Omental fat pad (tissue), 4 donors: Measurements from ENCODE around the gene ALKBH1. TPM values are rescaled to one million over a fixed set of nuclear protein-coding genes. Genes with fewer than 3 reads are reported as not detected.

Experiments
- ATAC-seq: fragments of 150-250 bp; one replicate; pipeline ENCODE4 v1.9.1; 2016; ENCODE audit warnings: mild to moderate bottlenecking, moderate library complexity; ENCODE audit not compliant: low FRiP score
- DNase-seq: peaks from one replicate; pipeline ENCODE4 v3.0.0-alpha.2; 2019; ENCODE audit warnings: low spot score
- CTCF ChIP-seq, 3 donors: fragments of 450-650 bp; IDR thresholded peaks; one replicate each; pipeline ENCODE4 v1.5.1; 2016 to 2017; ENCODE audit warnings: antibody characterized with exemption in 3 of 3, mild to moderate bottlenecking in 3 of 3, moderate library complexity in 2 of 3
- total RNA-seq, 4 donors: library from RNA; depleted of rRNA; stranded (reverse); fragments of >200 nt; gene quantifications; one replicate each; pipeline ENCODE4 v1.1.0, GENCODE V29; 2016

ALKBH1 gene
- total RNA-seq, 4 donors from 2014 or later: 6.9 to 13.6 (median 10.6) TPM

DNA sequence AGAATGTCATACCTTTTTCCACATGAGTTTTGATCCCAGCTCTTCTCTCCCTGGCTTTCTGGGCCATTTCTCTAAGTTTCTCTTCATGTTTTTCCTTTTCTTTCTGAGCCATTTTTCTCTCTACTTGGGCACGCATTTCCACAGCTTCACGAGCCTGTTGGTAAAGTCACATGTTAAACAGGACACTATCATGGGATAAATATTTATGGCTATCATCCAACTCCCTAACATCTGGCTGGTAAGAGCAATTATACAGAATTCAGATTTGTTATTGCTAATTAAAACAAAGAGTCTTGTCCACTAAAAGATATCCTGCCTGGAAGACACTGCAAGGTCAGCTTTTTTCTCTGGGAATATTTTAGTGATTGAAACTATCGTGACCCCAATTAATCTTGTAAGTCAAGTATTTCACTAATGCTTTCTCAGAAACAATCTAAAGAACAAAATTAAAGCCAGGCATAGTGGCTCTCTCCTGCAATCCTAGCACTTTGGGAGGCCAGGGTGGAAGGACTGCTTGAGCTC, 23.2 kb upstream of the ALKBH1 start:
- no peak for TF ChIP-seq CTCF (IDR thresholded peaks at IDR 0.05)
- ATAC-seq (no peak), DNase-seq (no peak)

DNA sequence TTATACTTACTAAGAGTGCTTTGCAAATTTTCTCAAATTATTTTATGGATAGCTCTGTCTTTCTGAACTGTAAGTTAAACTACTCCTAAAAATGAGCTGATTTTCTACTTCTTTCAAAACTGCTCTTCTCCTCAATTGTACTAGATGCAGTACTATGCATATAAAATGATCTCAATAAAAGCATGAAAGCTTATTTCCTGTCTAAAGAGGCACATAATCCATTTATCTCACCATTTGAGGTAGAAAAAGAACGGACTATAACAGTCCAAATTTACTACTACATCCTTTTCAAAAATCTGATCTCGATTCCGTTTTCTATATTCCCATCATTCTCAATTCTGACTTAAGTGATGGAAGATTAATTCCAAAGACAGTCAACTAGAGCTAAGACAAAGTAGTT, 14.5 kb upstream of the ALKBH1 start:
- no peak for DNase-seq
- TF ChIP-seq CTCF (IDR thresholded peaks at IDR 0.05): no peak
- no peak for ATAC-seq

GRCh38 chr14:77721437-77721836, 13.6 kb upstream of the ALKBH1 start:
- TF ChIP-seq CTCF (IDR thresholded peaks at IDR 0.05): no peak
- DNase-seq (no peak), ATAC-seq (no peak)

GRCh38 chr14:77717608-77718305, 9.9 kb upstream of the ALKBH1 start:
- ATAC-seq (no peak), DNase-seq (no peak)
- no peak for TF ChIP-seq CTCF (IDR thresholded peaks at IDR 0.05)

DNA sequence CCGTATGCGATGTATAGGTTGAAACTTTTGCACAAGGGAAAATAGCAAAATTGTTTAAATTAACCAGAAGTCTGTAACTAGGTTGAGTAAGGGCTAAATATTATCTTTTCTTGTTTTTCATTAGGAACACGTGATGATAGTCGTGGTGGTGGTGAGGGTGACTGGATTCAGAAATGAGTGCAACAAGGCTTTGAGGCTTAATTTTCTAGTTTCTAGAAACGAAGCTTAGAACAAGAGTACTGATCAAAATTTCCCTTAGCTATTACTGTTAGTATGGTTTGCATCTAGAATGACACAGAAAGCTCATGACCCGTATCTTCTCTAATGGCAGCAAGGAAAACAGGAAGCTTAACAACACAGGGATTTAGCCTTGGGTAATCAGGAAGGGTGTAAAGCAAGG, 7.1 kb upstream of the ALKBH1 start:
- TF ChIP-seq CTCF (IDR thresholded peaks at IDR 0.05): no peak
- no peak for ATAC-seq

DNA sequence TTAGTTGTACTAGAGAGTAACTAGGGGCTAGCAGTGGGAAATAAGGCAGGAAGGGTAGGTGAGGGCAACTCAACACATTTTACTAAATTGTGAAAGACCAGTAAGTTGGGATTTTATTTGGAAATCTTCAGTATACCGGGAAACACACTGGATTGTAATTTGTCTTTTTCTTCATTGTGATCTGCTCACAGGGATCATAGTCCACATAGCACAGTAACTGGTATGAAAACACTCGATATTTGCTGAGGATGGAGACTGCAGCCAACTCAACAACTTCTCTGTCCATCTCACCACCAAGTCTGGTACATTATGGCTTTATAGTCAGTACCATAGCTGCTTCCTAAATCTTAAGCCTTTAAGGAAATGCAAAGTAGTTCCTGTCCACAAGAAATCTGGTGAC, 2.5 kb upstream of the ALKBH1 start:
- TF ChIP-seq CTCF (IDR thresholded peaks at IDR 0.05): no peak
- ATAC-seq: no peak

More for the DNA sequence above, 7.1 kb upstream of the ALKBH1 start:
- DNase-seq: no peak

DNA sequence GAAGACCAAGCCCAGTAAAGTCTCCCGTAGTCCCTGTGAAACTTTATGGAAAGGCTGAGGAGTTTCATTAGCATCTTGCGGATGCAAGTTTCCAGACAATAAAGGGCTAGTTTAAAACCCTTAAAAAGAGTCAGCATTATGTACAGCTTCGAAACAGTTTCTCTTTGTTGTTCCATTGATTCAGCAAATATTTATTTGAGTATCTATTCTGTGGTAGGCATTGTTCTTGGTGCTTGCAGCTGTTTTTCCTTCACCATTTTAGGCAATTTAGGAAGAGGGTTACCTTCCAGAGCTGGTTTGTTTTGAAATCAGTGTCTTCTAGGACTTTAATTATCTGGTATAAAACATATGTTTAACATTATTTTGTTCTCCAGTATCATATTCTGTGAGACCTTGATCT, 1.6 kb upstream of the ALKBH1 start:
- TF ChIP-seq CTCF (IDR thresholded peaks at IDR 0.05): no peak
- ATAC-seq (no peak), DNase-seq (no peak)

More for the DNA sequence above, 2.5 kb upstream of the ALKBH1 start:
- no peak for DNase-seq
